Measurements from ENCODE around the gene WRAP73.

WRAP73 gene

GRCh38 chr1:3645666-3646355 lies 4.1 kb downstream of the WRAP73 start:
- Histone ChIP-seq H3K27me3 (ENCODE audit: control insufficient read depth, insufficient read depth, low read length, poor library complexity, severe bottlenecking) (peaks cover 10% of the 10 kb centered on the region), H3K4me1 (ENCODE audit: control insufficient read depth, insufficient read depth, low read length) (peaks cover 9% of the 10 kb centered on the region), H3K36me3 (ENCODE audit: control insufficient read depth, insufficient read depth, low read length) (no peaks in the 10 kb centered on the region), H3K27ac (ENCODE audit: insufficient read depth, low read depth, low read length, poor library complexity, severe bottlenecking) (no peak overlapping the region), H3K4me3 (ENCODE audit: insufficient read depth, low read depth, low read length) (no peak overlapping the region), H3K9me3 (ENCODE audit: control insufficient read depth, low read length) (no peaks in the 10 kb centered on the region)
- WGBS, 2 experiments, result 93 to 95% methylated on average over 26 to 27 of the region's 27 CpGs

- no peak overlapping the region for H3K27ac ChIP-seq (ENCODE audit: insufficient read depth, low read depth, low read length, poor library complexity, severe bottlenecking)
- H3K4me3 ChIP-seq (ENCODE audit: insufficient read depth, low read depth, low read length), result no peak overlapping the region
- H3K9me3 ChIP-seq (ENCODE audit: control insufficient read depth, low read length), result no peaks in the 10 kb centered on the region
- H3K27me3 ChIP-seq (ENCODE audit: control insufficient read depth, insufficient read depth, low read length, poor library complexity, severe bottlenecking), result peaks cover 4% of the 10 kb centered on the region
- no peaks in the 10 kb centered on the region for H3K36me3 ChIP-seq (ENCODE audit: control insufficient read depth, insufficient read depth, low read length)
- H3K4me1 ChIP-seq (ENCODE audit: control insufficient read depth, insufficient read depth, low read length), result peaks cover 9% of the 10 kb centered on the region
- WGBS, 2 experiments, result 95 to 96% methylated on average over 43 of the region's 43 CpGs
These were observed 4.7 kb downstream of the WRAP73 start for GRCh38 chr1:3645247-3645646.

DNA sequence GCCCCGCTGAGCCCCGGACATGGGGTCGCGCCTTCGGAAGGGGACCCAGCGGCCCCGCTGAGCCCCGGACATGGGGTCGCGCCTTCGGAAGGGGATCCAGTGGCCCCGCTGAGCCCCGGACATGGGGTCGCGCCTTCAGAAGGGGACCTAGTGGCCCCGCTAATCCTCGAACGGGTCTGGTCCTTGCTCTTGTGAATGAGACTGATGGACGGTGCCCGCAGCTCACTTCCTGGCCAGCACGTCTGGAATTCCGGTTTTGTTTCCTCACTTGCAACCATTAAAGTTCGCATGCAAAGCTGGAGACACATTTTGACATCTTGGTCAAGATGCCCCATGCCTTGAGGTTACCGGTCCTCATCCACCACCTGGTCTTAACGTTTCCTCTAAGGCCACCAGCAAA lies 5.6 kb downstream of the WRAP73 start:
- H3K9me3 ChIP-seq (ENCODE audit: control insufficient read depth, low read length), result no peaks in the 10 kb centered on the region
- no peaks in the 10 kb centered on the region for H3K36me3 ChIP-seq (ENCODE audit: control insufficient read depth, insufficient read depth, low read length)
- WGBS, 2 experiments, result 92 to 93% methylated on average over 20 to 23 of the region's 25 CpGs
- H3K27me3 ChIP-seq (ENCODE audit: control insufficient read depth, insufficient read depth, low read length, poor library complexity, severe bottlenecking), result no peaks in the 10 kb centered on the region
- H3K4me3 ChIP-seq (ENCODE audit: insufficient read depth, low read depth, low read length), result no peak overlapping the region
- H3K4me1 ChIP-seq (ENCODE audit: control insufficient read depth, insufficient read depth, low read length), result peaks cover 7% of the 10 kb centered on the region
- no peak overlapping the region for H3K27ac ChIP-seq (ENCODE audit: insufficient read depth, low read depth, low read length, poor library complexity, severe bottlenecking)

GRCh38 chr1:3642919-3643675 lies 6.8 kb downstream of the WRAP73 start:
- Histone ChIP-seq H3K4me1 (ENCODE audit: control insufficient read depth, insufficient read depth, low read length) (no peaks in the 10 kb centered on the region), H3K27me3 (ENCODE audit: control insufficient read depth, insufficient read depth, low read length, poor library complexity, severe bottlenecking) (no peaks in the 10 kb centered on the region), H3K9me3 (ENCODE audit: control insufficient read depth, low read length) (no peaks in the 10 kb centered on the region), H3K27ac (ENCODE audit: insufficient read depth, low read depth, low read length, poor library complexity, severe bottlenecking) (no peak overlapping the region), H3K4me3 (ENCODE audit: insufficient read depth, low read depth, low read length) (no peak overlapping the region), H3K36me3 (ENCODE audit: control insufficient read depth, insufficient read depth, low read length) (no peaks in the 10 kb centered on the region)
- WGBS, 2 experiments, result 92 to 93% methylated on average over 35 of the region's 43 CpGs

DNA sequence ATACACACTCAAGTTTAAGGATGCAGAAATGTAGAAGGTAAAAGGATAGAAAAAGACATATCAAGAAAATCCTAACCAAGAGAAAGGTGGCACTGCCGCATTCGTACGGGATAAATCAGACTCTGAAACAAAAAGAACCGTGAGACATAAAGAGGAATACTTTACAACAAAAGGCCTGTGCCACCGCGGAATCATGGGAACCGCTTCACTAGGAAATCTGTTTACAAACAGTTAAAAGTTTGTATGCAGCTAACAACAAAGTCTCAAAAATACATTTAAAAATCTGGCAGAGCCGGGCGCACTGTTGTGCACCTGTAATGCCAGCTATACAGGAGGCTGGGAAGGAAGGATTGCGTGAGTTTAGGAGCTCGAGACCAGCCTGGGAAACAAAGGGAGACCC lies 8.1 kb downstream of the WRAP73 start:
- H3K36me3 ChIP-seq (ENCODE audit: control insufficient read depth, insufficient read depth, low read length), result peaks cover 1% of the 10 kb centered on the region
- H3K27ac ChIP-seq (ENCODE audit: insufficient read depth, low read depth, low read length, poor library complexity, severe bottlenecking), result no peak overlapping the region
- 96 to 97% methylated on average over 11 of the region's 11 CpGs for WGBS, 2 experiments
- H3K9me3 ChIP-seq (ENCODE audit: control insufficient read depth, low read length), result no peaks in the 10 kb centered on the region
- no peak overlapping the region for H3K4me3 ChIP-seq (ENCODE audit: insufficient read depth, low read depth, low read length)
- no peaks in the 10 kb centered on the region for H3K27me3 ChIP-seq (ENCODE audit: control insufficient read depth, insufficient read depth, low read length, poor library complexity, severe bottlenecking)
- no peaks in the 10 kb centered on the region for H3K4me1 ChIP-seq (ENCODE audit: control insufficient read depth, insufficient read depth, low read length)

- WGBS, 2 experiments, result 92% methylated on average over 26 of the region's 26 CpGs
- Histone ChIP-seq H3K4me3 (ENCODE audit: insufficient read depth, low read depth, low read length) (no peak overlapping the region), H3K36me3 (ENCODE audit: control insufficient read depth, insufficient read depth, low read length) (peaks cover 2% of the 10 kb centered on the region), H3K27me3 (ENCODE audit: control insufficient read depth, insufficient read depth, low read length, poor library complexity, severe bottlenecking) (no peaks in the 10 kb centered on the region), H3K4me1 (ENCODE audit: control insufficient read depth, insufficient read depth, low read length) (no peaks in the 10 kb centered on the region), H3K9me3 (ENCODE audit: control insufficient read depth, low read length) (no peaks in the 10 kb centered on the region), H3K27ac (ENCODE audit: insufficient read depth, low read depth, low read length, poor library complexity, severe bottlenecking) (no peak overlapping the region)
These were observed 8.7 kb downstream of the WRAP73 start for GRCh38 chr1:3641046-3641760.

DNA sequence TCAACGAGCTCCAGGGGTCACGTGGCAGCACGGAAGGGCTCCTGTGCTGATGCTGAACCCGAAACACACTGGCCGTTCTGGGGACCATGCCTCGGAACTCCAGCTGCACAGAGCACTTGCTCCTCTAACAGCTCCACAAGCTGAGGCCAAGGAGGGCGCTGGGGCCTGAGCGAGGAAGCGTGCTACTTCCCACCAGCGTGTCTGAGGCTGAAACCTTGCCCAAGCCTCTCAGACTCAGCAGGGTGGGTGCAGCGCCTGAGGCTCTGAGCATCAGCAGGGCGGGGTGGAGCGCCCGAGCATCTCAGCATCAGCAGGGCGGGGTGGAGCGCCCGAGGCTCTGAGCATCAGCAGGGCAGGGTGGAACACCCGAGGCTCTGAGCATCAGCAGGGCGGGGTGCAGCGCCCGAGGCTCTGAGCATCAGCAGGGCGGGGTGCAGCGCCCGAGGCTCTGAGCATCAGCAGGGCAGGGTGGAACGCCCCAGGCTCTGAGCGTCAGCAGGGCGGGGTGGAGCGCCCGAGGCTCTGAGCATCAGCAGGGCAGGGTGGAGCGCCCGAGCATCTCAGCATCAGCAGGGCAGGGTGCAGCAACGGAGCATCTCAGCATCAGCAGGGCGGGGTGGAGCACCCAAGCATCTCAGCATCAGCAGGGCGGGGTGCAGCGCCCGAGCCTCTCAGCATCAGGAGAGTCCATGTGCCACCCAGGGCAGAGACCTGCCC lies 9.6 kb downstream of the WRAP73 start:
- H3K36me3 ChIP-seq (ENCODE audit: control insufficient read depth, insufficient read depth, low read length), result peaks cover 2% of the 10 kb centered on the region
- no peaks in the 10 kb centered on the region for H3K27me3 ChIP-seq (ENCODE audit: control insufficient read depth, insufficient read depth, low read length, poor library complexity, severe bottlenecking)
- 91 to 92% methylated on average over 36 of the region's 36 CpGs for WGBS, 2 experiments
- H3K9me3 ChIP-seq (ENCODE audit: control insufficient read depth, low read length), result no peaks in the 10 kb centered on the region
- no peaks in the 10 kb centered on the region for H3K4me1 ChIP-seq (ENCODE audit: control insufficient read depth, insufficient read depth, low read length)
- H3K27ac ChIP-seq (ENCODE audit: insufficient read depth, low read depth, low read length, poor library complexity, severe bottlenecking), result no peak overlapping the region
- H3K4me3 ChIP-seq (ENCODE audit: insufficient read depth, low read depth, low read length), result no peak overlapping the region

DNA sequence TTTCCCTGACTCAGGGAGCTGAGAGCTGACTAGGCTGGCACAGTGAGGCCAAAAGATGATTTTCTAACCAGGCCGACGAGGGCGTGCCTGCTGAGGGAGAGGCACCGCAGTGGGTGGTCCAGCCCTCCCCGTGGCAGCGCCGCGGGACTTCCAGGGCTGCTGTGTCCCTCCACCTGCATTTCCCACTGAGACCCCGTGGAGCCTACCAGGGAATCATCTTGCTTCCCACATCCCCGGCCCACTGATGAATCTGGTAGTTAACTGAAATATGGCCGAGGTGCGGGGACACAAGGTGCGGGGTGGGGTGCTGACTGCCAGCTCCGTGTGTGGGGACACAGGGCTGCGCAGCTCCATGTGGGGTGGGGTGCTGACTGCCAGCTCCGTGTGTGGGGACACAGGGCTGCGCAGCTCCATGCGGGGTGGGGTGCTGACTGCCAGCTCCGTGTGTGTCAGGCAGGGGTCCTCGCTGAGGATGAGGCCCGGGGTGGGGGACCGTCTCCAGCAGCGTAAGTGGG lies 10.4 kb downstream of the WRAP73 start:
- no peaks in the 10 kb centered on the region for H3K27me3 ChIP-seq (ENCODE audit: control insufficient read depth, insufficient read depth, low read length, poor library complexity, severe bottlenecking)
- H3K4me3 ChIP-seq (ENCODE audit: insufficient read depth, low read depth, low read length), result no peak overlapping the region
- no peak overlapping the region for H3K27ac ChIP-seq (ENCODE audit: insufficient read depth, low read depth, low read length, poor library complexity, severe bottlenecking)
- H3K36me3 ChIP-seq (ENCODE audit: control insufficient read depth, insufficient read depth, low read length), result peaks cover 5% of the 10 kb centered on the region
- no peaks in the 10 kb centered on the region for H3K9me3 ChIP-seq (ENCODE audit: control insufficient read depth, low read length)
- H3K4me1 ChIP-seq (ENCODE audit: control insufficient read depth, insufficient read depth, low read length), result no peaks in the 10 kb centered on the region
- 94% methylated on average over 23 of the region's 23 CpGs for WGBS, 2 experiments

GRCh38 chr1:3638676-3639075 lies 11.2 kb downstream of the WRAP73 start:
- peaks cover 5% of the 10 kb centered on the region for H3K36me3 ChIP-seq (ENCODE audit: control insufficient read depth, insufficient read depth, low read length)
- 95% methylated on average over 15 of the region's 15 CpGs for WGBS, 2 experiments

More at GRCh38 chr1:3638676-3639075, 11.2 kb downstream of the WRAP73 start:
- no peaks in the 10 kb centered on the region for H3K27me3 ChIP-seq (ENCODE audit: control insufficient read depth, insufficient read depth, low read length, poor library complexity, severe bottlenecking)
- no peak overlapping the region for H3K27ac ChIP-seq (ENCODE audit: insufficient read depth, low read depth, low read length, poor library complexity, severe bottlenecking)
- H3K4me3 ChIP-seq (ENCODE audit: insufficient read depth, low read depth, low read length), result no peak overlapping the region
- H3K9me3 ChIP-seq (ENCODE audit: control insufficient read depth, low read length), result no peaks in the 10 kb centered on the region
- no peaks in the 10 kb centered on the region for H3K4me1 ChIP-seq (ENCODE audit: control insufficient read depth, insufficient read depth, low read length)
